Osteoblast (primary cell): ENCODE data around the gene GFOD1. TPM values are rescaled to one million over a fixed set of nuclear protein-coding genes. Genes with fewer than 3 reads are reported as not detected.

Experiments used
- DNase-seq: peaks from one replicate; pipeline ENCODE4 v3.0.0; 2011; ENCODE audit warnings: low spot score, mixed read lengths; ENCODE audit not compliant: insufficient read length; ENCODE audit errors: missing footprints
- H2AFZ ChIP-seq: 2 replicates; pipeline ENCODE4 v1.6.0; 2011; ENCODE audit warnings: mild to moderate bottlenecking, low read length
- H3K27ac ChIP-seq: 2 replicates; pipeline ENCODE4 v1.5.1; 2011; ENCODE audit warnings: mild to moderate bottlenecking, low read depth, low read length, moderate library complexity
- H3K27me3 ChIP-seq: 2 replicates; pipeline ENCODE4 v1.6.0; 2012; ENCODE audit warnings: mild to moderate bottlenecking, control low read depth, inconsistent platforms, low read length, moderate library complexity; ENCODE audit not compliant: insufficient read depth
- H3K36me3 ChIP-seq: 2 replicates; pipeline ENCODE4 v1.5.1; 2011; ENCODE audit warnings: mild to moderate bottlenecking, low read length, control low read depth, moderate library complexity; ENCODE audit not compliant: insufficient read depth
- H3K4me1 ChIP-seq: 2 replicates; pipeline ENCODE4 v1.5.1; 2011; ENCODE audit warnings: mild to moderate bottlenecking, low read length, control low read depth, moderate library complexity; ENCODE audit not compliant: insufficient read depth
- H3K4me2 ChIP-seq: 2 replicates; pipeline ENCODE4 v1.6.0; 2011; ENCODE audit warnings: mild to moderate bottlenecking, low read length; ENCODE audit not compliant: insufficient read depth
- H3K4me3 ChIP-seq: fragments of 200-600 bp; sonication (generic); 3 replicates; pipeline ENCODE4 v1.5.1; 2012; ENCODE audit warnings: mild to moderate bottlenecking, low read length, inconsistent platforms; ENCODE audit not compliant: insufficient read depth
- H3K79me2 ChIP-seq: 2 replicates; pipeline ENCODE4 v1.6.0; 2012; ENCODE audit warnings: mild to moderate bottlenecking, low read length, control low read depth, inconsistent platforms; ENCODE audit not compliant: insufficient read depth
- H3K9me3 ChIP-seq: 2 replicates; pipeline ENCODE4 v1.5.1; 2011; ENCODE audit warnings: low read depth, low read length, control low read depth
- H4K20me1 ChIP-seq: 2 replicates; pipeline ENCODE4 v1.6.0; 2012; ENCODE audit warnings: mild to moderate bottlenecking, low read length, control low read depth; ENCODE audit not compliant: insufficient read depth
- CTCF ChIP-seq: IDR thresholded peaks from 2 replicates; pipeline ENCODE4 v1.5.1; 2011; ENCODE audit warnings: mild to moderate bottlenecking, low read depth, low read length, moderate library complexity; ENCODE audit errors: extremely low read depth
- total RNA-seq: library from RNA; depleted of rRNA; stranded (reverse); fragments of >200 nt; gene quantifications from 2 replicates; pipeline ENCODE4 v1.2.3, GENCODE V29; 2012

Gene GFOD1
- total RNA-seq, 1 donor, result 3.6 TPM

GRCh38 chr6:13492357-13492756 lies 5.0 kb upstream of the GFOD1 start:
- H3K27ac ChIP-seq, result no peak overlapping the region
- H3K9me3 ChIP-seq, result no peaks in the 10 kb centered on the region
- no peaks in the 10 kb centered on the region for H3K79me2 ChIP-seq
- no peak overlapping the region for H3K4me3 ChIP-seq
- H3K4me1 ChIP-seq, result peaks cover 4% of the 10 kb centered on the region
- TF ChIP-seq CTCF, result no peak
- H3K36me3 ChIP-seq, result no peaks in the 10 kb centered on the region
- H3K4me2 ChIP-seq, result no peak overlapping the region
- DNase-seq, result no peak
- no peaks in the 10 kb centered on the region for H4K20me1 ChIP-seq
- no peak overlapping the region for H2AFZ ChIP-seq
- no peaks in the 10 kb centered on the region for H3K27me3 ChIP-seq

DNA sequence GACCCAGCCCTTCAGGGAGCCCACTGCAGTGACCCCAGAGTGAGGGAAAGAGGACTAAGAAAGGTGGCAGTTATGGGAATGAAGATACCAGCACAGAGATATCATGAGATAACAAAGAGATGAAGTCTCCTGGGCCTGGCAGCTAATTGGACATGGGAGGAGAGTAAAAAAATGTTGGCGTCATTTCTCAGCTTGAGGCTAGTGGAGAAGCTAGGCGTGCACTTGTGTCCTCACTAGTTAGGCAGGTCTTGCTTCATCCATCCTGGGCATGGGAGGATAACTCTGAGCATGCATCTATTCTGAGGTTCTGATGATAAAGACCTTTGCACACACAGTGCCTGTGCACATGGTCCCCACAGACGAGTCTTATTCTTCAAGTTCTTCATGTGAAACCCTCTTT lies 4.1 kb upstream of the GFOD1 start:
- DNase-seq, result no peak
- Histone ChIP-seq H3K9me3 (no peaks in the 10 kb centered on the region), H4K20me1 (no peaks in the 10 kb centered on the region), H3K27me3 (no peaks in the 10 kb centered on the region), H3K36me3 (no peaks in the 10 kb centered on the region), H3K27ac (no peak overlapping the region), H3K4me3 (no peak overlapping the region), H3K4me2 (no peak overlapping the region), H2AFZ (no peak overlapping the region), H3K79me2 (no peaks in the 10 kb centered on the region), H3K4me1 (peaks cover 4% of the 10 kb centered on the region)
- TF ChIP-seq CTCF, result no peak

GRCh38 chr6:13490402-13490801 lies 3.0 kb upstream of the GFOD1 start:
- H3K79me2 ChIP-seq, result no peaks in the 10 kb centered on the region
- no peaks in the 10 kb centered on the region for H3K36me3 ChIP-seq
- peaks cover 4% of the 10 kb centered on the region for H3K4me1 ChIP-seq
- H3K4me2 ChIP-seq, result no peak overlapping the region
- no peak overlapping the region for H2AFZ ChIP-seq
- DNase-seq, result no peak
- no peaks in the 10 kb centered on the region for H4K20me1 ChIP-seq
- no peaks in the 10 kb centered on the region for H3K9me3 ChIP-seq
- no peak for TF ChIP-seq CTCF
- H3K27me3 ChIP-seq, result no peaks in the 10 kb centered on the region
- H3K4me3 ChIP-seq, result no peak overlapping the region
- H3K27ac ChIP-seq, result no peak overlapping the region

DNA sequence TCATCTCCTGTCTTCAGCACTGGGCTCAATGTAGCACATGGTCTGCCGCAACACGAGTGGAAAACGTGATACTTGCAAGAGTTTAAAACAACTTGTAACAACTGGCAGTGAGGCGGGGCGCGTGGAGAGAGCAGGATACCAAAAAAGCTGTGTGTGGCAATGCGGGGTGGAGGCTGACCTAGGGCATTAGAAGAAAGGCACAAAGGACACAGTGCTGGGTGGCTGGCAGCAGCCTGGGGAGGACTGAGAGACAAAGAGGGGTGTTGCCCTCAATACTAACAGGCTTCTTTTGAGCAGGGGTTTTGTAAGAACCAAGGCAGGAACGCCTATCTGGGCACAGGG lies 1.5 kb upstream of the GFOD1 start:
- Histone ChIP-seq H3K36me3 (no peaks in the 10 kb centered on the region), H3K4me2 (no peak overlapping the region), H3K27ac (no peak overlapping the region), H3K79me2 (no peaks in the 10 kb centered on the region), H2AFZ (no peak overlapping the region), H3K9me3 (no peaks in the 10 kb centered on the region), H3K27me3 (no peaks in the 10 kb centered on the region), H3K4me3 (no peak overlapping the region), H3K4me1 (peaks cover 4% of the 10 kb centered on the region), H4K20me1 (no peaks in the 10 kb centered on the region)
- TF ChIP-seq CTCF, result no peak
- no peak for DNase-seq
